ENCODE measurements around the gene OR1M1.

DNA sequence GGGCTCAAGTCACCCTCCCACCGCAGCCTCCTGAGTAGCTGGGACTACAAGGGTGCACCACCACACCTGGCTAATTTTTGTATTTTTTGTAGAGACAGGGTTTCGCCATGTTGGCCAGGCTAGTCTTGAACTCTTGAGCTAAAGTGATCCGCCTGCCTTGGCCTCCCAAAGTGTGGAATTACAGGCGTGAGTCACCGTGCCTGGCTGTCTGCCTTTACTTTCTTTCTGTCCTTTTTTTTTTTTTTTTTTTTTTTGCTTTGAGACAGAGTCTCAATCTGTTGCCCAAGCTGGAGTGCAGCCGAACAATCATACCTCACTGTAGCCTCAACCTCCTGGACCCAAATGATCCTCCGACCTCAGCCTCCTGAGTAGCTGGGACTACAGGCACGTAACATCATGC lies 25.0 kb upstream of the OR1M1 start:
- no peak for TF ChIP-seq EZH2 (IDR thresholded peaks at IDR 0.05)
- no peak for TF ChIP-seq POLR2AphosphoS5 (IDR thresholded peaks at IDR 0.05; ENCODE audit: borderline replicate concordance, low read depth, low read length)
